ENCODE measurements around the gene AKT1S1.
A peak's percentile ranks its signal among the peaks of the same experiment; 100 is the strongest.

Gene AKT1S1

GRCh38 chr19:49907745-49908446, 30.7 kb upstream of the AKT1S1 start:
- DNase-seq (ENCODE audit: low read depth) = no peak

GRCh38 chr19:49906879-49907564, 29.9 kb upstream of the AKT1S1 start:
- DNase-seq (ENCODE audit: low read depth) = no peak

- DNase-seq (ENCODE audit: low read depth) = no peak
Measured at GRCh38 chr19:49904136-49904535, 27.0 kb upstream of the AKT1S1 start.

DNA sequence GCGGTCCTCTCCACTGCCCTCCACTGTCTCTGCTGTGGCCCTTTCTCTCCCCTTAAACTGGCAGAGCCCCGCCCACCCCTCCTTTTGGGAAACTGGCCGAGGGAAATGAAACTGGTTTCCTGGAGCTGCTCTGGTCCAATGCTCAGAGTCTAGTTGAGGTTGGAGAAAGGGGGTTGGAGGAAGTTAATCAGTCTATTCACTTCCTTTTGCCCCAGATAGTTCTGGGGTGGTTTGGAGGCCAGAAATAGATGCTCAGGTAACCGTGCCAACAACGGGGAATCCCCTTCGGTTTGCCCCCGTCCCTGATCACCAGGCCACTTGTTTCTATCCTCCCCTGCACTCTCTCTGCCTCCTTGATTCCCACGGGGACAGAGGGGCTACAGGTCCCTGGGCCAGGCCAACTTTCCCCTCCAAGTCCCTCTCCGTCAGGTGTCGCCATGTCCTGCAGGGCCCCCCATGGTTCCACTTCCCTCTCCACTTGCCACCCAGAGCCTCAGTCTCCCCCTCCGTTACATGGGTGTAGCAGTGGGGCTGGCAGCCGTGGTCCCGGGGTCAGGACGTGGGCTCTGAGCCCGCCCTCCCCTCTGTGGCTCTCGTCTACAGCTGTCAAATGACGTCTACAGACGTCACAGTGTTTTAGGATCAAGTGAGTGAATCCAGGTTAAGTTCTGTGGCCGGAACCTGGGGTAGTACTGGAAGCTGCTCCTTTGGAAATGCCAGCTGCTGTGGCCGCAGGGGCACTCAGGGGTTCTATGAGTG, 19.9 kb upstream of the AKT1S1 start, which contains the start of gene IL4I1:
IL4I1 (minus strand) TSS at position 25 of the 759 bp plus-strand sequence. CDS start 727 bp downstream, outside the sequence.
- DNase-seq (ENCODE audit: low read depth) = peak; percentile 32

- DNase-seq (ENCODE audit: low read depth) = no peak
Measured at GRCh38 chr19:49895566-49896297, 18.6 kb upstream of the AKT1S1 start.

DNA sequence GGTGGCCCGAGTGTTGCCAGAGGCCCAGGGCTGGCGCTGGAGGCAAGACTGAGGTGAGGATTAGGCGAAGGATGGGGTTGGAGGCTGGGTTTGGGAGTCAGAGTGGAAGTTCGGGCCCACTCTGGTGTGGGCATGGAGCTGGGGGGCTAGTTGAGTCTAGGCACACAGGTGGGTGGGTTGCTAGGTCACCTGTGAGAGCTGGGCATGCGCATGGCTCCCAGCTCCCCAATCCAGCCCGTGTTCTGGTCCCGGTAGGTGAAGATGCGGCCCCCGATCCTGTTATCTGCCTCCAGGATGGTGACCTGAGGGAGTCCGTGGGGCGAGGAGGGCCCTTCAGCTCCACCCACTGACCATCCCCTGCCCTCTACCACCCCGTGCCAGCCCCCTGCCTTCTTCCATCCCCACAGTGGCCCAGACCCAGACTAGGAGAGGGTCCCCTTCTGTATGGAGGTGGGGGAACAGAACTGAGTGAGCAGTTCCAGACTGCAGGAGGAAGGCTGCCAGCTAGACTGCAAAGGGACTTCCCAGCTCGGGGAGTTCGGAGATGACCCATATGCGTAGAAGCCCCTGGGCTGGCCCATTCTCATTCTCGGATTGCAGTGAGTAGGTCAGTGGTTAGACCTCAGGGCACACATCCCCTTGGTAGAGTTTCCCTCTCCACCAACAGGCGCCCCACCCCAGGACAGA, 17.9 kb upstream of the AKT1S1 start:
- DNase-seq (ENCODE audit: low read depth) = no peak

DNA sequence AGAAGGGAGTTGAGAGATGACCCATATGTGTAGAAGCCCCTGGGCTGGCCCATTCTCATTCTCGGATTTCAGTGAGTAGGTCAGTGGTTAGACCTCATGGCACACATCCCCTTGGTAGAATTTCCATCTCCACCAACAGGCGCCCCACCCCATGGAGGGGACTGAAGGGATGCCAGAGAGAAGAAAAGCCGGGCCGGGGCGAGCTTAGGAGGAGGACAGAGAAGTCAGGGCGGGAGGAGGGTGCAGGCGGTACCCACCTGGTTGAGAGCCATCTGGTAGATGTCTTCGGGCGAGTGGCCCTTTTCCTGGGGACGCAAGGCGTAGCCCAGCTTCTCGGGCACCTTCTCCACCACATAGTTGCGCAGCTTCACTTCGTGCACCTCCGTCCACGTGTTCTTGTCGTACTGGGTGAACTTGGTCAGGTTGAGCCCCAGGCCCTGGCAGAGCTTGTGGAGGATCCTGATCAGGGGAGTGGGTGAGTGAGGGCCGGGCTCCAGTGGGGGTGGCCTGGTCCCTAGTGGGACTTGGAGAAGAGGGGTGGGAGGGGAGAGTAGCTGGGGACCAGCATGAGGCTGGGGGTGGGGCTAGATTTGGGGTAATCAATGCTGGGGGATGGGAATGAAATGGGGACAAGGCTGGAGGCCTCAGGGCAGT, 17.0 kb upstream of the AKT1S1 start:
- DNase-seq (ENCODE audit: low read depth) = no peak

GRCh38 chr19:49892716-49893115, 15.6 kb upstream of the AKT1S1 start:
- no peak for DNase-seq (ENCODE audit: low read depth)

- DNase-seq (ENCODE audit: low read depth) = no peak
Measured at GRCh38 chr19:49891393-49891792, 14.2 kb upstream of the AKT1S1 start.

- DNase-seq (ENCODE audit: low read depth) = peak; percentile 51
Measured at GRCh38 chr19:49890349-49891311, 13.5 kb upstream of the AKT1S1 start.

DNA sequence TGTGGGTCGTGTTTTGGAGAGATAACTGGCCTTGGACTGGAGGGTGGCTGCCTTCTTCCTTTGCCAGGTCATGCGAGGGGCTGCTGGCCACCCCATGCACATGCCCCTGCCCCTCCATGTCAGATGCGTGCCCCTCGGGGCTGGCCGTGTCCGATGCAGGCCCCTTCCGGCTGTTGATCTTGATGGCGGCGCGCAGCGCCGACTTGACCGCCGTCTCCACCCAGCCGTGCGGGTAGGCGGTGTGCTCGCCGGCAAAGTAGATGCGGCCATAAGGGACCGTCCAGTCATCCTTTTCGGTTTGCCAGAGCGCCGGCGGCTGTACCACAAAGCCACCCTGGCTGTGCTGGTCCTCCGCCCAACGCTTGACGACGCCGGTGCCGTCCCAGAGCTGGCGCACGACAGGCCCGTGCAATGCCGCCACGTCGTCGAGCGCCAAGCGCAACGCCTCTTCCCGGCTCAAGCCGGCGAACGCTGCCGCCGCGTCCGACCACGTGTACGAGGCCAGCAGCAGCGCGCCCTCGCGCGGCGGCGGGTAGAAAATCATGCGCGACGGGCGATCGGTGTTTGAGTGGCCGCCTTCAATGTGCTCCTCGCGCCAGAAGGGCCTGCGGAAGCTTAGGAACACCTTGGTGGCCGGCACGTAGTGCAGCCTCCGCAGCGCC, 12.7 kb upstream of the AKT1S1 start:
- DNase-seq (ENCODE audit: low read depth) = peak; percentile 41

DNA sequence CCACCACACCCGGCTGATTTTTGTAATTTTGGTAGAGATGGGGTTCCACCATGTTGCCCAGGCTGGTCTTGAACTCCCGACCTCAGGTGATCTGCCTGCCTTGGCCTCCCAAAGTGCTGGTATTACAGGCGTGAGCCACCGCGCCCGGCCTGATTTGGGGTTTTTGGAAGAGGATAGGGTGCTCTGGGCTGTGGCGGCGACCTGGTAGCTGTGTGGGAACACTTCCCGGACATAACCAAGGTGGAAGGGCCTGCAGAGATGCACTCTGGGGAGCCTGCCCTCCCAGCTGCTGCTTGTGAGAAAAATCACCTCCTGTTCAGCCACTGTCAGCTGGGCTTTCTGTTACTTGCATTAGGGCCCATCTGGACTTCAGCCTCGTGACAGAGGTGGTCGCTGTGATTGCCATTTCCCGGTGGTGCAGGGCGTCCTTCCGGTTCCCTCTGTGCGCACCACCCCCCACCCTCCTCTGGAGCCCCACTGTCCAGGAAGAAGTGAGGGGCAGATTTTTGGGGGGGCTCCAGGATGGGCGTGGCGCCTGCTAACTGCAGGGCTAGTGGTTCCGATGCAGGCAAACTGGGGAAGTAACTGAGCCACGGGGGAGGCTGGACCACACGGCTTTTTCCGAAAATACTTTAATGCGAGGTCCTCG, 12.0 kb upstream of the AKT1S1 start:
- no peak for DNase-seq (ENCODE audit: low read depth)

DNA sequence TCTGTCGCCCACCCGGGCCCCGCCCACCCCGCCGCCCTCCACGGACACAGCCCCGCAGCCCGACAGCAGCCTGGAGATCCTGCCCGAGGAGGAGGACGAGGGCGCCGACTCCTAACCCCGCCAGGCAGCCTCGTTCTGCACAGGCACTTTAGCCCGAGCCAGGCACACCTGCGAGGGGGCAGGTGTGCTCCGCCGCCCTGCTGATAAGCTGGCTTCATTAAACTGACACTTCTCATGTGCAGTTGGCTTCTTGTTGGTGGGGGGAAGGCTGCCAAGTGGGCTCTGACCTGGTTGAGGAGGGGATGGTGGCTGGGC, 11.3 kb upstream of the AKT1S1 start:
- no peak for DNase-seq (ENCODE audit: low read depth)

GRCh38 chr19:49887665-49888509, 10.7 kb upstream of the AKT1S1 start:
- no peak for DNase-seq (ENCODE audit: low read depth)

- DNase-seq (ENCODE audit: low read depth) = no peak
Measured at GRCh38 chr19:49887037-49887664, 10.0 kb upstream of the AKT1S1 start.

DNA sequence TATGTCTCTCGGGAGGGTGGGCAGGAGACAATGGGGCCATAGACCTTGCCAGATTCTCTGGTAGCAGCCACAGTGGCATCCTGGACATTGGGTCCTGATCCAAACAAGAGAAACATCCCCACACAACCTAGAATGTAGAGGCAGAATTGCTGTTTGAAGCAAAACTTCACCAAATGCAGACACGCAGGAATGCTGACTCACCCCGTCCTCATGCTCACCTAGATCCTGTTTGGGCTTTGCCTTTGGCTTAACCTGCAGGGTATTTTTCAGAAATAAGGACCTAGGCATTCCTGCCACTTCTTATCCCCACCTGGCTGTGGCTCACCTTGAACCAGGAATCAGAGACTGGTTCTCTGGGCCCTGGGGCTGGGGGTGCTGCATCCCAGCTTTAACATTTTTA, 7.6 kb upstream of the AKT1S1 start:
- no peak for DNase-seq (ENCODE audit: low read depth)

- DNase-seq (ENCODE audit: low read depth) = no peak
Measured at GRCh38 chr19:49884109-49884508, 7.0 kb upstream of the AKT1S1 start.

DNA sequence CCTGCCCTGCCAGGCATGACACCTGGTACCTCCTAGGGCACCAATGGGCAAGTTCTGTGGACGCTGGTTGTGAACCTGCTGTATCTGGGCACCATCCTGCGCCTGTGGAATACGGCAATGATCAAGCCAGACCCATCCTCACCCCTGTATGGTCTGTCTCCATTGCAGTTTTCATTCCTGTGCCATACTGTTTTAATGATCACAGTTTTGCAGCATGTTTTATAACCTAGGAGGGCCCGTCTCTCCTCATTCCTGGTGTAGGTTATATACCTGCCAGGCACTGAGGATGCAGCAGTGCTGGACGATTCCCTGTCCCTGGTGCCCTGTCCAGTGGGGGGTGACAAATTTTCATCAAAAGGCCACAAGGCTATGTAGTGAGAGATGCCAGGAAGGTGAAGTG, 5.9 kb upstream of the AKT1S1 start:
- no peak for DNase-seq (ENCODE audit: low read depth)

Measured in stimulated activated CD8-positive, alpha-beta memory T cell treated with anti-CD3 and anti-CD28 coated beads, Interleukin-15, amount 100 ng/mL, for 1 hour (primary cell).